HG03520 (cell line): ENCODE measurements around the gene TTLL9.

Experiments used
- ATAC-seq: cut with Tn5 transposase; IDR thresholded peaks from one replicate; pipeline ENCODE4 v1.9.1; 2021; ENCODE audit warnings: mild to moderate bottlenecking, moderate library complexity; ENCODE audit not compliant: unreplicated experiment

TTLL9 gene

DNA sequence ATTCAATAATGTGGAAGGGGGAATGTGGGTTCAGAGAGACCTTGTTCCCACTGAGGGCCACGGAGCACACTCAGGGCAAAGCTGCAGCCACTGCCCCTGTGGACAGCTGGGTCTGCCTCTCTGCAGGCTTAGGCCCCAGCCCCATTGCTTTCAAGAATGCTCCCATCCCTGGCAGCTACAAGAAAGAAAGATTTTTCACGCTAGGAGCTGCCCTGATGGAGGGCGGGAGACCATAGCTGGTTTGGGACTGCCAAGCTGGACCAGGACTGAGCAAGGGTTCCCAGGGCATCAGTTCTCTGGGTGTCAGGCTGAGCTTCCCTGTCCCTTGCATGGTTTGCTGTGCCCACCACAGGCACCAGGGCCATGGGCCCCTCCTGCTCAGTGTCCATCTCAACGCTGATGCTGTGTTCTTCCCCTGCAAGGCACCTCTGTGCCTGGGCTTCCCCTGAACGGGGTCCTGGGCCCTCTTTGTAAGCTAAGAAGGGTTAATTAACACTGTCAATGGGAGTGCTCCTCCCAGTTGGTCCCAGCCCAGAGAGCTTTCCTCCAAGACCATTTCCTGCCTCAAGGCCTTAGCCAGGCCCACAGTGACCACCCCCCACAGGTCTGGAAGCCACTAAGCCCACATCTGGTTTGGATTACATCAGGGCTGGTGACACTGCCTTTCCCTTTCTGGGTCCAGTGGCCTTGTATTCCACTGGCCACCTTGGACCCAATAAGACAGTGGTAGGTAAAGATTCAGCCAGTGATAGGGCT is 33.4 kb upstream of the TTLL9 start:
- ATAC-seq, result no peak

DNA sequence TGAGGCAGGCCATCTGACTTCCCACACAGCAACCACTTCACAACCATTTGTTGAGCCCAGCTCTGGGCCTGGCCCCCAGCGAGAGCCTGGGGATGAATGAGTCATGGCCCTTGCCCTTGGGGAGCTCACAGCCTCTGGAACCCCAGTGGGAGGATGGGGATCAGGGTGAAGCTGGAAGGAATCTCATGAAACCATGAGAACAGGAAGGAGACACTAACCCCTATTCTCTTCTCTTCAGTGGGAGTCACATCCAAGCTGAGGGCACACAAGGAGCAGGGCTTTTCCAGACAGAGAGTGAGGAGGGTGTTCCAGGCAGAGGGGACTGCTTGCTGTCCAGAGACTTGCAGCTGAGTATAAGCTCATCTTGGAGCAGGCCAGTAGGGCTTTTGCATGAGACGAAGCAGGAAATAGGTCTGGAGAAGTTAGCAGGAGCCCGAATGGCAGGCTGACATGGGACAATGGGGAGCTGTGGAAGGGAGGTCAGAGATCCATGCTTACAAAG is 32.5 kb upstream of the TTLL9 start:
- ATAC-seq, result no peak

DNA sequence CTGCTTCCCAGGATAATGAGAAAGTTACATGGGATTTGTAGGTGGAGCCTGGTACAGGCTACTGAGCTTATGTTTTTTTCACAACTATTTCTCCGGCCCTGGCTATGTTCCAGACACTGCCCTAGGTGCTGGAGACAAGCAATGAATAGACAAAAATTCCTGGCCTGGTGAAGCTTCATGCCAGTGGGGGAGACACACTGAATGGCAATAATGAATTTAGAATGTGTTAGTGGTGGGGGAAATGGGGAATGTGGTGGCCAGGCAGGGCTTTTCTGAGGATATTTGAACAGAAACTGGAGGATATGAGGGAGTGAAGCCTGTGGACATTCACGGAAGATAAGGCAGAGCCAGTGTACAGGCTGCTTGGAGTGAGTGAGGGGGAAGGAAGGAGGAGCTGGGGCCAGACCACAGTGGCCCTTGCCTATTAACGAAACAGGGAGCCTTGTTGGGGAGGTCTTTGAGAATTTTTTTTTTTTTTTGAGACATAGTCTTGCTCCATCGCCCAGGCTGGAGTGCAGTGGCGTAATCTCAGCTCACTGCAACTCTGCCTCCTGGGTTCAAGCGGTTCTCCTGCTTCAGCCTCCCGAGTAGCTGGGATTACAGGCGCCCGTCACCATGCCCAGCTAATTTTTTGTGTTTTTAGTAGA is 31.7 kb upstream of the TTLL9 start:
- ATAC-seq, result no peak

DNA sequence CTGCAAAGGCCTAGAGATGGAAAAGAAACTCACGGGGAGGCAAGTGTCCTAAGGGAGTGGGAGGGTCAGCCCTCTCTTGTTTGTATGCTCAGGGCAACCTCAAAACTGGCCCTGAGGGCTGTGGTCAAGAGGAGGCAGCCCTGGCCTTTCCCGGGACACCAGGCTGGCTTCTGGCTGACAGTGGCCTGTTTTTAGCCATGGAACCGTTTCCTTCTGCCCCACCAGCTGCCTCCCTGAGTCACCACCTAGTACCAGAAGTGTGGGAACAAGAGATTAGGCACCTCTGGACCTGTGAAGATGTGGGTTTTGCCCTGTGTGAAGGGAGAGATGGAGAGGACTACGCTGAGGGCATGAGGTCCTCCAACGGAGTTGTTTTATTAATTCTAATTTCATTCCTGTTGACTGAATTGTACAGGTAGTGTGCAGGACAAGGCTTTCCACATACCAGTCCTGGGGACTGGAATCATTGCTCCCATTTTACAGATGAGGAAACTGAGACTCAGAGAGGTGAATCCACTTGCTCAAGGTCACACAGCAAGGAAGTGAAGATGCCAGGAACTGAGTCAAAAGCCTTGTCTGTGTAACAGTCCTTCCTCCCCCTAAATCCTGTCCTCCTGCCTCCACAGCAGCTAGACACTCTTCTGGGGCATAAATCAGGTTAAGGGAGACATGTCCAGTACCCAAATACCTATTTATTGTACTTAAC is 30.5 kb upstream of the TTLL9 start:
- ATAC-seq, result no peak

DNA sequence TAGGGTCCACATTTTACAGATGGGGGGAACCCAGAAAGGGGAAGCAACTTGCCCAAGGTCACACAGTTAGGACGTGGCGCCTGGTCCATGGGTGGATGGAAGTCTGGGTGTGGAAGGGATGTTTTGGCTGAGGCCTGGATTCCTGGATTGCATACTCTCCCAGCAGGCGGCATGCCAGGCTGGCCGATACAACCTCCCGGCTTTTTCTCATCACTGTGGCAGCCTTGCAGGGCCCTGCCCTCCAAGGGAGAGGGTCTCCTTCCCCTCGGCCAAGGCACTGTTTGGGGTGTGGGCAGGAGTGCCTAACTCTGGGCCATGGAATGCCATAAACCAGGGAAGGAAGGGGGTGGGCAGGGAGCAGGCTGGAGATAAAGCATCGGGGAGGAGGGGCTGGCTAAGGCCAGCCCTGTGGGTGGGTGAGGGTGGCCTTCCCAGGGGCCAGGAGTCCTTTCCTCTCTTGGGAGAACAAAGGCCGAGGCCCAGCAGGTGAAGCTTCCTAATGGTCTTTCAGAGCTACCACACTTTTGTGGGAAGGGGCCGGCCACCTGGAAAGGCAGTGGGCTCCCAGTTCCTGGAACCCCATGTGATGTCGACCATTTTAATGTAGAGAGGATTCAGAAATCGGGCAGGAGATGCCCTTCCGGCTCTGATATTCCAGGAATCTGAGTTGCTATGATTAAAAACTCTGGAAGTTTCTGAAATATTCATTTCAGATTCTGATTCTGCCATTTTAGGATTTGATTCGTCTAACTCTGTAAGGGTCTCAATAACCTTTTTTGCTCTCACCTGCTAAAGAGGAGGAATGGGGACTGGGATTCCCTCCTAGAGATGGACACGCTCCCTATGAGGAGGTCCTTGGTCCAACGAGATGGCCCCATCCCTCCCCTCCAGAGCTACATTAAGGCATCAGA is 29.3 kb upstream of the TTLL9 start:
- ATAC-seq, result no peak

DNA sequence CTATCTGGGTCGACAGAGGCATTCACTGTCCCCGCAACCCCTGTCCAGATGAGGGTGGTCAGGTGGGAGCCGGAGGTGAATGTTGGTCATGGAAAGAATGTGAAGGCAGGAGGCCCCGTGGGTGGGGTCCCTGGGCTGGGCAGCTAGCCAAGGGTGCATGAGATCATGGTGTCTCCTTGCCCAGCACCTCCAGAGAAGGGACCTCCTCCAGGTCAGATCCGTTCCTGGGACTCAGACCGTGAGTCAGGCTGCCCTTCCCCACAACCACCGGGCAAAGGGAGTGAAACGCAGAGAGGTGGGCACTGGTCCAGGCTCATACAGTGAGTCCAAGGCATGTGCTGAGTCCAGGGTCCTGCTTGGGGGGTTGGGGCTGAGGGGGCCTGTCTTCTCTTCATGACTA is 28.5 kb upstream of the TTLL9 start:
- no peak for ATAC-seq

DNA sequence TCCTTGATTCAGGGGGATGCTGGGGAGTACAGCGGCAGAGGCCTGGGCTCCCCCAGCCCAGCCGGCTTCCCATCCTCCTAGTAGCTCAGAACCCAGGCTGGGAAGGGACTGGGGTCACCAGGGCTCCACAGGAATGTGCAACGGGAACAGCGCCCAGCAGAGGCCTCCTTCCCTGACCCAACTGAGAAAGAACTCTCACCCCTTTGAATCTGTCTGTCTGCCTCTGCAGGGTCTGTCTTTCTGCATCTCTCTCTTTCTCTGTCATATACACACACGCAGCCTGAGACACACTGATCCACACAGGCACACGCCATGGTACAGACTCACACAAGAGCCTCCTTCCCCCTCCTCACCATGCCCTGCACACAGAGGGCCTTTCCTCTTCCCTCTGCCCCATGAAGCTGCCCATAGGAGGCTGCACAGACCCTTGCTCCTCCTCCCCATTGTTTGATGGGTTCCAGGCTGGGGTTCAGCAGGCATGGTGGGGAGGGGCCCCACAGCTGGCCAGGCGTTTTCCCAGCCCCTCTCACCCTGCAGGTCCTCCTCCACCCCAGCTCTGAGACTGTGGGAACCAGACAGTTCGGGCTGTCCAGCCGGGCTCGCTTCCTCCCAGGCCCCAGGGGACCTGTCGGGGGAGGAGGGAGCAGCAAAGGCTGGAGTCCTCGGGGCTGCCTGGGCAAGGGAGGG is 27.8 kb upstream of the TTLL9 start:
- ATAC-seq, result no peak

DNA sequence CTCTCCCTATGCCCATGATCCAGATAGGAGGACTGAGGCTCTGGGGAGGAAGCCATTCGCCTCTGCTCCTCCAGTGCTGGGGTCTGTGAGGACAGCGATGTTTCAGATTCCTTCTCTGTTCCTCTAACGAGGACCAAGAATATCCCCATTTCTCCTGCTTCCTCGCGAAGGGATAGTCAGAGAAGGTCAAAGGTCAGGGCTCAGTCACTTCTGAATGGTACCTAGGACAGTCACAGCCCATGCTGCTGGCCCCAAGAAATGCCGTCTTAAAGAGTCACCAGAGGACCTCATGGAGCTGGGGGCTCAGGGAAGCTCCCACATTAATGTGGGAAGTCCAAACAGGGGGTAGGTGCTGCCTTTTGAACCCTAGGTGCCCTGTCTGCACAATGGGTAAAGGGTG is 27.1 kb upstream of the TTLL9 start:
- ATAC-seq, result no peak

DNA sequence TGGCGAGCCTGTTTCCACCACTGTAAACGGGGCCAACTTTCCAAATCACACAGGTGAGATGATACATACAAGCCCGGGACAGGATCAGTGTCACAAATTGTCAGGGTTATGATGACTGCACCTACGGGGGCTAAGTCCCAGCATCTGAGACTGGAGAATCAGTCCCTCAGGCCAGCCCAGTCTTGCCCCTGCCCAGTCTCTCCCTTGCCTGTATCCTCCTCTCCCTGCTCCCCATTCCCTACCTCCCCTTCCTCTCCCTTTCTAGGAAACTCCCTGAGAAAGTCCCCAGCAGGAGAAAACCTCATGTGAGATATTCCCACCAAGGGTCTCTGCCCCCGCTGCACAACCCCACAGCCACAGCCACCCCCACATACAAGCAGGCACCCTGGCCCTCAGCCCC is 26.6 kb upstream of the TTLL9 start:
- ATAC-seq, result no peak

DNA sequence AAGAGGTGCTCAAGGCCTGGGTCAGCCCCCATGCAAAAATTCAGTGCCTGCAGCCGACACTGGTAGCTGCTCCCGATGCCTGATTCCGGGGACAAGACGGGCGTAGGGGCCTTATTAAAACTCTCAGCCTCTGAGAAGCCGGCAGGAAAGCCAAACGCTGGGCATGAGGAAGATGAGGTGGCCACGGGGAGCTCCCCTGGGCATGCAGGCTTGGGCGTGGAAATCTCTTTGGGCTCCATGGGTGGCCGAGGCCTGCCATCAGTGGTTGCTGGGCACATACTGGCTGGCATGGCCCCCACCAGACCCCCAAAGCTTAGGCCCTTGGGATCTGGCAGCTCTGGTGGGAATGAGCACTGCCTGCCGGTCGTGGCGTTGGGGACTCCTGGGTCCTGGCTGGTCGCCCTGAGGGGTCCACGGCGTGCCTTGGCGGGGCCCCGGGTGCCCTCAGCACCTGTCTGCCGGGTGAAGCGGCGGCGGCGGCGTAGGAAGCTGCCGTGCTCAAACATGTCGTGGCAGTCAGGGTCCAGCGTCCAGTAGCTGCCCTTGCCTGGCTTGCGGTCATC is 25.6 kb upstream of the TTLL9 start:
- no peak for ATAC-seq

DNA sequence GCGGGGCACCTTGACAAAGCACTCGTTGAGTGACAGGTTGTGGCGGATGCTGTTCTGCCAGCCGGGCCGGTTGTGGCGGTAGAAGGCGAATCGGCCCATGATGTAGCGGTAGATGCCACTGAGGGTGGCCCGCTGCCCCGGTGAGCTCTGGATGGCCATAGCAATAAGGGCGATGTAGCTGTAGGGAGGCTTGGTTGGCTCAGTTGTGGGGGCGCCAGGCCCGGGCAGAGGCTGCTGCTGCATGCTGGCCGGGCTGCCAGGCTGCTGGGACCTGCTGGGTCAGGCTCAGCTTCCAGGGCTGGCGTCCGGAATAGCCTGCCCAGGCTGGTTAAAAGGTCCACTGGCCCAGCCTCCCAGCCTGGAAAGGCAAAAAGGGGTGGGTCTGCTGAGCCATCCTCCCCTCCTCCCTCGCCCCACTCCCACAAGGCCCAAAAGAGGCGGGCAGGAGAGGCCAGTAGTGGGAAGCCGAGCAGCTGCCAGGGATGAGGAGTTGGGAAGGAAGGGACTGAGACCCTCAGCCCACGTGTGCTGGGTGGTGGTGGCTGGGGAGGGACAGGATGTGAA is 25.1 kb upstream of the TTLL9 start, which contains the start of gene FOXS1:
Gene FOXS1, minus strand, starts transcription at position 305 of the 564 bp plus-strand sequence. Its CDS starts 62 bp downstream, at position 243.
- no peak for ATAC-seq

DNA sequence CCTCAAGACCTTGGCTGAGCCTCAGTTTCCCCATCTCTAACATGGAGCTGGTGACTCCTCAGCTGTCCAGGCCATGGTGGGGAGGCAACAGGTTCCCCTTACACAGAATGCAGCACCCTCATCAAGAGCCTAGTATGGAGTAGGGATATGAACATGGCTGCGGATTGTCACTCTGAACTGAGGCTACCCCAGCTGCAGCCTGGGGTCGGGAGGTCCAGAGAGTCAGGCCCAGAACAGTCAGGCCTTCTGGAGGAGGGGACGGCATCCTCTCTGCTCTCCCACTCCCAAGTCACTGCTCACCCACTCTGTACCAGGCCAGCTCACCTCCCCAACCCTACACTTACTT is 23.7 kb upstream of the TTLL9 start:
- ATAC-seq, result no peak

DNA sequence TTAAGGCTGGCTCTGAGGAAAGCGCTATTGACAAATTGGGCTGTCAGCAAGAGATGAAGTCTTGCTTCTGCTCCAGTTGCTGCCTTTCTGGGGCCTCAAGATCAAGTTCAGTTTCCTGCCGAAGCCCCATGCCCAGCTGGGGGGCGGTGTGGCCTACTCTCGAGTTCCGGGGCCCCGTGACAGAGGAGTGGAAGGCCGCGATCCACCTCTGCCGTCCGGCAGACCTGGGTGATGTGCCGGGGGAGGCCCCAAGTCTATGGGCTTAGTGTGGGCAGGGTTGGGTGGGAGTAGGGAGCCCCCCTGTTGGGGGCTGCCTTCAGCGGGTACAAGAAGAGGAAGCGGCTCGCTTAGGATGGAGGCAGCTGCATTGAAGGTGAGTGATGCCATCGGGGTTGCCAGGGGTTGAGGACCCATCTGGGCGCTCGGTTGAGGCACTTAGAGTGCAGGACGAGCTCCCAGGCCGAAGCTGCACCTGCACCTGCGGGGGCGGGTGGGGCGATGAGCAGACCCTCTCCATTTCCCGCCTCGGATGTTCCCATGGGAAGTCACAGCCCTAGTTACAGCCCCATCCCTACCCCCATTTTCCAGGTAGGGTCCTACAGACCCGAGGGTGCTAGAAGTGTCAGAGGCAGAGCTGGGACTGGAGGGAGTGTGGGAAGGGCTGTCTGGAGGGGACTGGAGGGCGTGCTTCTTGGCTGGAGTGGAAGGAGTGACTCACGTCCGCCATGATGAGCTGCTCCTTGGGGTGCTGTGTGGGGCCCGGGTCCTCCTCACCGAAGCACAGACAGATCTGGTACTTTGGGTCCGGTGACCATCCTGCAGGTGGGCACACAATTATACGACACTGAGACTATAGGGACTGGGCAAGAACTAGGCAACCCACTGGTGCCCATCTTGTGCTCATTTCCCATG is 22.1 kb upstream of the TTLL9 start:
- no peak for ATAC-seq

DNA sequence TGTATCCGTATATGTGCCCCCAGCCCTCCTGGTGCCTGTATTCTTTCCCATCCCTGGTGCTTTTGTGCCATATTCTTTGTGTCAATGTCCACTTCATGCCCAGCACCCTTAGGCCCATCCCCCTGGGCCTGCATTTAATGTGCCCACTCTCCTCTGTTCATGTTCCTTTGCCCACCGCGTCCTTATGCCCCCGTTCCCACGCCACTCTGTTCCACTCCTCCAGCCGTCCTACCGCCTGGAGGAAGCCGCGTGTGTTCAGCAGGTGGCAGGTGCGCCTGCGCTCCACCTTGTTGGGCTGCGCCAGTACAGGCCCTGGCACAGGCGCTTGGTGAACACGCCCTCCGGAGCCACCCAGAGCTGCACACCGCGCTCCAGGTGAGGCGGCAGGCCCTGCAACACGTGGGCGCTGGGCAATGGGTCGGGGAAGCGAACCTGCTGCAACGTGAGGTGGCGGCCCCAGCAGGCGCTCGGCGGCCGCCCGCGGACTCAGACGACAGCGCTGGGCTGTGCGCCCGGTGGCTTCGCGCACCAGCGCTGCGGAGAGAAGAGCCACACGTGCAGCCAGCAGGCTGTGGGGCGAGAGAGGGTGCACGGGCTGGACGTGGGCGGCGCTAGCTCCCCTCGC is 21.0 kb upstream of the TTLL9 start:
- no peak for ATAC-seq

DNA sequence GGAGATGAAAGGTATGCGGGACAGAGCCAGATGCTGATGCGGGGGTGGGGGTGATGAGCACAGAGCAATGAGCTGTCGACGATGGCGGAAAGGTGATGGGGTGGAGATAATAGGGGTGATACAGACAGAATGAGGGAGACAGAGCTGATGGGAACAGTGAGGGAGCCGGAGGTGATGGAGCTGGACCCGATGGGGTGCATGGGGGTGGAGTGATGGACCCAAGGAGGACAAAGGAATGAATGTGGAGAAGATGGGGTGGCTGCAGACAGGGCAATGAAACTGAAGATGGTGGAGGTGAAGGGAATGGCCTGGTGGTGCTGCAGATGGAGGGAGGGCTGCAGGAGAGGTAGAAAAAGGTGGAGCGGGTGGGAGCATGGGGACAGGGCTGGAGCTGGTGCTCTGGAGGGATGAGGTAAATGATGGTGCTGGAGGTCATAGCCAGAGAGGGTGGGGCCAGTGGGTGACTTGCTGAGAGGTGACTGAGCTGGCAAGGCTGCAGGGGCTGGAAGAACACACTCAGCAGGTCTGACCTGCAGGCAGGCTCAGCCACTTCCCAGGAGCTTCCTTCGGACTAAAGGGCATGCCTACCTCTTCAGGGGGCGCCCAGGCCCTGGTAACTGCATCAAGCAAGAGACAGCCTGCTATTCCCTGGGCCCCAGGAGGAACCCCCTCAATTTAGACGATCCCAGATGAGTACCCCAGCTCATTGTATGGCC is 19.0 kb upstream of the TTLL9 start:
- no peak for ATAC-seq

DNA sequence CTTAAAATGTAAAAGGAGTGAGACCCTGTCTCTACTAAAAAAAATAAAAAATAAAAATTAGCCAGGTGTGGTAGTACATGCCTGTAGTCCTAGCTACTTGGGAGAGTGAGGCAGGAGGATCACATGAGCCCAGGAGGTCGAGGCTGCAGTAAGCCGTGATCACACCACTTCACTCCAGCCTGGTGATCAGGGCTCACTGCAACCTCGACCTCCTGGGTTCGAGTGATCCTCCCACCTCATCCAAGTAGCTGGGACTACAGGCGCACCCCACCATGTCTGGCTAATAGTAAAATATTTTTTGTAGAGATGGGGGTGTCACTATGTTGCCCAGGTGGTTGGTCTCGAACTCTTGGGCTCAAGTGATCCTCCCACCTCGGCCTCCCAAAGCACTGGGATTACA is 17.0 kb upstream of the TTLL9 start:
- ATAC-seq, result no peak

DNA sequence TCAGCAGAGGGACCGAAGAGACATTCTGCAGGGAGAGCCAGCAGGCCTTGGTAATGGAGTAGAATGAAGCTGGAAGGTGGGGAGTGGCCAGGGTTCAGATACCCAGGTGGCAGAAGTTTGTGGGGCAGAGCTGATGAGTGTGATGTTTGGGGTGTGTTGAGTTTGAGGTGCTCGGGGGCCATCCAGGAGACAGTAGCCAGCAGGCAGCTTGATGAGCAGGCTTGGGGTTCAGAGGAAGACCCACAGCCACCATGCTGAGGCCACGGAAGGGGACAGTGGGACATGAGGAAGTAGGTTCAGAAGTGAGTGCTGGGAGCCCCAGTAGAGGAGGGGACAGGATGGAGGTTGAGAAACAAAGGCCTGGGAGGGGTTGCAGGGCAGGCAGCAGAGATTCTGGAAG is 13.9 kb upstream of the TTLL9 start:
- no peak for ATAC-seq
